K562 (cell line): Measurements from ENCODE around the gene PLXND1. TPM values are rescaled to one million over a fixed set of nuclear protein-coding genes. Genes with fewer than 3 reads are reported as not detected.

Source experiments
- BHLHE40 ChIP-seq: IDR thresholded peaks from 2 replicates; pipeline ENCODE4 v1.6.1; 2011; ENCODE audit warnings: low read length, improper control_type of control experiment
- C11orf30 ChIP-seq: fragments of 450-650 bp; IDR thresholded peaks from 2 replicates; pipeline ENCODE4 v1.6.1; 2016; ENCODE audit warnings: low read depth, mild to moderate bottlenecking
- CBFA2T2 ChIP-seq: fragments of 450-650 bp; conservative IDR thresholded peaks from 2 replicates; pipeline ENCODE4 v1.6.1; 2017; ENCODE audit warnings: mild to moderate bottlenecking
- DACH1 ChIP-seq: fragments of 450-650 bp; IDR thresholded peaks from 2 replicates; pipeline ENCODE4 v1.6.1; 2018; ENCODE audit not compliant: partially characterized antibody
- HNRNPL ChIP-seq: fragments of 200-400 bp; formaldehyde crosslinking; IDR thresholded peaks from 2 replicates; pipeline ENCODE4 v1.6.1; 2017; ENCODE audit warnings: low read depth, mild to moderate bottlenecking, low read length
- MED1 ChIP-seq: sonication (generic); formaldehyde crosslinking; IDR thresholded peaks from 2 replicates; pipeline ENCODE4 v1.8.1; 2023; ENCODE audit warnings: missing genetic modification reagents, borderline replicate concordance
- NCOR1 ChIP-seq: fragments of 450-650 bp; IDR thresholded peaks from 2 replicates; pipeline ENCODE4 v1.6.1; 2016; ENCODE audit warnings: mild to moderate bottlenecking, moderate library complexity
- NFYB ChIP-seq: IDR thresholded peaks from 2 replicates; pipeline ENCODE4 v1.6.1; 2011; ENCODE audit warnings: mild to moderate bottlenecking, moderate library complexity; ENCODE audit not compliant: insufficient read length; ENCODE audit errors: extremely low read depth
- RAD51 ChIP-seq: fragments of 450-650 bp; IDR thresholded peaks from 2 replicates; pipeline ENCODE4 v1.7.1; 2016; ENCODE audit warnings: low read depth, mild to moderate bottlenecking, borderline replicate concordance
- SIN3A ChIP-seq, 2 experiments: fragments of 150-350 bp in 1 of 2; IDR thresholded peaks; 2 replicates each; pipeline ENCODE4 v1.6.1; 2011 to 2016; ENCODE audit warnings: borderline replicate concordance in 2 of 2, low read depth in 2 of 2, low read length in 2 of 2, mild to moderate bottlenecking in 2 of 2, moderate library complexity in 2 of 2; ENCODE audit not compliant: control insufficient read depth in 1 of 2
- SRF ChIP-seq, 2 experiments: fragments of 250-450, 450-650 bp in 1 of 2; sonication (Bioruptor Pico) in 1 of 2; sonication (generic) in 1 of 2; formaldehyde crosslinking; IDR thresholded peaks; 2 replicates each; pipeline versions ENCODE4 v1.5.0 to v1.5.1; 2020 to 2022; ENCODE audit warnings: mild to moderate bottlenecking in 1 of 2, missing genetic modification reagents in 1 of 2
- TOE1 ChIP-seq, 2 experiments: fragments of 450-650 bp in 1 of 2; sonication (generic) in 1 of 2; formaldehyde crosslinking in 1 of 2; IDR thresholded peaks; 2 replicates each; pipeline versions ENCODE4 v1.7.1 to v1.8.0; 2016 to 2022; ENCODE audit warnings: borderline replicate concordance in 2 of 2, mild to moderate bottlenecking in 2 of 2, antibody characterized with exemption in 1 of 2, inconsistent platforms in 1 of 2, low read depth in 1 of 2, missing genetic modification reagents in 1 of 2, moderate library complexity in 1 of 2
- USF1 ChIP-seq: sonication (generic); formaldehyde crosslinking; IDR thresholded peaks from 2 replicates; pipeline ENCODE4 v1.9.0; 2022; ENCODE audit warnings: mild to moderate bottlenecking, missing genetic modification reagents
- ZFX ChIP-seq: sonication (generic); formaldehyde crosslinking; IDR thresholded peaks from 2 replicates; pipeline ENCODE4 v1.8.0; 2022; ENCODE audit warnings: mild to moderate bottlenecking, missing genetic modification reagents, moderate library complexity
- ZNF175 ChIP-seq: fragments of 200-800 bp; sonication (Bioruptor generic); IDR thresholded peaks from 2 replicates; pipeline ENCODE4 v1.6.1; 2016; ENCODE audit warnings: low read depth, mild to moderate bottlenecking, missing genetic modification characterization, missing compliant biosample characterization
- polyA plus RNA-seq, 8 experiments: library from polyadenylated mRNA; depleted of rRNA in 4 of 8; stranded (reverse) in 5 of 8; unstranded in 3 of 8; fragments of >200 nt; fragmentation: Nextera tagmentation in 2 of 8; fragmentation: Illumina TruSeq in 1 of 8; extraction: Ambion mirVana in 2 of 8; extraction: Trizol in 1 of 8; gene quantifications; 2 replicates each; pipeline versions ENCODE4 v1.2.1 to v1.2.3, GENCODE V29; 2011 to 2014; ENCODE audit warnings: inconsistent platforms in 1 of 8, missing spikeins in 1 of 8
- total RNA-seq, 7 experiments: library from RNA; depleted of rRNA in 6 of 7; stranded (reverse); fragments of >200 nt in 6 of 7; fragmentation: Illumina TruSeq in 2 of 7; extraction: Trizol in 2 of 7; gene quantifications; 2 replicates each; pipeline versions ENCODE4 v1.2.1 to v1.2.3, GENCODE V29; 2011 to 2021; ENCODE audit warnings: low replicate concordance in 1 of 7
- TF ChIP-seq, protein P1 (sequence below): fragments of 250-450 bp; sonication (Bioruptor Pico); IDR thresholded peaks from 2 replicates; pipeline ENCODE4 v1.5.0; 2020; ENCODE audit warnings: mild to moderate bottlenecking

PLXND1 gene
- total and polyA plus RNA-seq, 9 of the 15 experiments (the other 6 are each of a cell fraction or from before 2014, with no cell fraction given): 0.34 to 28.8 (median 14.0) TPM

DNA sequence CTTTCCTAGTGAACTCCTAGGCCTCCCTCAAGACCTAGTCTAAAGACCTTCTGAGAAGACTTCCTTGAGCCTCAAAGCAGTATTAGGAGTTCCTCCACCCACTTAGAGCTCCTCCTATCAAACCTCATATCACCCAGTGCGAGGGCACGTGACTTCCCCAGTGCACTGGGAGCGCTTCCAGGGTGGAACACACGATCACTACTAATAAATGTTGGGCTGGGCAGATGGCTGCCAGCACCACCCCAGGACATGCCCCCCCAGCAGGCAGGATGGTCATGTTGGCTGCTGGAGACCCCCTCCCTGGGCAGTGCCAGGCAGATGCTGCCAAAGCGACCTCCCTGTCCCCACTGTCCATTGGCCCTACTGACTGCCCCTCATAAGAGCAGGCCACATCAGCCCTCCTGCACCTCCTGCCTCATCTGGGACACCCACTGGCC, 8.5 kb upstream of the PLXND1 start (continued):
- TF ChIP-seq C11orf30 (no peak), RAD51 (peak; percentile 89), ZNF175 (CRISPR knock-in tag) (0 out of 2 replicates have a peak, but pooled peaks have one; percentile 53), SRF (CRISPR knock-in tag; IDR thresholded peaks at IDR 0.05) (peak in 1 of 2 experiments; percentile 64; a peak in 1 of 4 replicates), NCOR1 (no peak), MED1 (CRISPR knock-in tag) (no peak), CBFA2T2 (peak; percentile 39), USF1 (peak; percentile 95), SIN3A (IDR thresholded peaks at IDR 0.05; ENCODE audit: borderline replicate concordance in 2 of 2, control insufficient read depth in 1 of 2, low read depth in 2 of 2, low read length in 2 of 2) (no peak), ZFX (CRISPR knock-in tag) (peak; percentile 57), DACH1 (no peak), BHLHE40 (peak; percentile 93), HNRNPL (no peak), NFYB (no peak), TOE1 (IDR thresholded peaks at IDR 0.05; ENCODE audit: borderline replicate concordance) (peak; percentile 89), TOE1 (CRISPR knock-in tag; IDR thresholded peaks at IDR 0.05; ENCODE audit: borderline replicate concordance, low read depth) (no peak)
- TF ChIP-seq, protein P1, sequence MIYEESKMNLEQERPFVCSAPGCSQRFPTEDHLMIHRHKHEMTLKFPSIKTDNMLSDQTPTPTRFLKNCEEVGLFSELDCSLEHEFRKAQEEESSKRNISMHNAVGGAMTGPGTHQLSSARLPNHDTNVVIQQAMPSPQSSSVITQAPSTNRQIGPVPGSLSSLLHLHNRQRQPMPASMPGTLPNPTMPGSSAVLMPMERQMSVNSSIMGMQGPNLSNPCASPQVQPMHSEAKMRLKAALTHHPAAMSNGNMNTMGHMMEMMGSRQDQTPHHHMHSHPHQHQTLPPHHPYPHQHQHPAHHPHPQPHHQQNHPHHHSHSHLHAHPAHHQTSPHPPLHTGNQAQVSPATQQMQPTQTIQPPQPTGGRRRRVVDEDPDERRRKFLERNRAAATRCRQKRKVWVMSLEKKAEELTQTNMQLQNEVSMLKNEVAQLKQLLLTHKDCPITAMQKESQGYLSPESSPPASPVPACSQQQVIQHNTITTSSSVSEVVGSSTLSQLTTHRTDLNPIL (CRISPR knock-in tag): no peak
